MG63 (cell line): ENCODE results near the gene YIPF3. TPM values are rescaled to one million over a fixed set of nuclear protein-coding genes. Genes with fewer than 3 reads are reported as not detected.
"Not testable (repeated sequence)": the region's sequence is repeated elsewhere in the genome, so short reads cannot be mapped to it uniquely, and the experiment has no call there.

Experiments used
- DNase-seq: peaks from one replicate; pipeline ENCODE4 v3.0.0-alpha.2; 2020
- H3K27me3 ChIP-seq: fragments of 250-450 bp; sonication (Bioruptor Pico); 2 replicates; pipeline ENCODE4 v1.5.1; 2020; ENCODE audit warnings: mild to moderate bottlenecking, moderate library complexity
- H3K36me3 ChIP-seq: fragments of 250-450 bp; sonication (Bioruptor Pico); 2 replicates; pipeline ENCODE4 v1.5.1; 2020; ENCODE audit warnings: mild to moderate bottlenecking, moderate library complexity
- H3K4me3 ChIP-seq: fragments of 250-450 bp; sonication (Bioruptor Pico); 2 replicates; pipeline ENCODE4 v1.5.1; 2020; ENCODE audit warnings: mild to moderate bottlenecking, moderate library complexity
- H3K9me3 ChIP-seq: fragments of 250-450 bp; sonication (Bioruptor Pico); 2 replicates; pipeline ENCODE4 v1.5.1; 2020; ENCODE audit warnings: mild to moderate bottlenecking, moderate library complexity
- total RNA-seq: library from RNA; depleted of rRNA; stranded (reverse); fragments of >200 nt; shearing (Covaris generic); gene quantifications from 2 replicates; pipeline ENCODE4 v1.2.3, GENCODE V29; 2014; ENCODE audit warnings: low replicate concordance

YIPF3 gene
- total RNA-seq, 1 experiment from 2014 or later: 51.9 TPM

DNA sequence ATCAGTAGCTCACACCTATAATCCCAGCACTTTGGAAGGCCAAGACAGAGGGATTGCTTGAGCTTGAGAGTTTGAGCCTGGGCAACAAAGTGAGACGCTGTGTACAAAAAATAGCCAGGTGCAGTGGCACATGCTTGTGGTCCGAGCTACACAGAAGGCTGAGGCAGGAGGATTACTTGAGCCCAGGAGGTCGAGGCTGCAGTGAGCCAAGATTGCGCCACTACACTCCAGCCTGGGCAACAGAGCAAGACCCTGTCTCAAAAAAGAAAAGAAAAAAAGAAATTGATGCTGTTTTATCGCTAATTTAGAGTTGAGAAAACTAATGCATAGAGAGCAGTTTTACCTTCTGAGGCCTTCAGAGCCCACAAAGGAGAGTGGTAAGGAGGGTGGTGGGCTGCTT is 18.4 kb downstream of the YIPF3 start:
- not testable (repeated sequence) for H3K4me3 ChIP-seq, H3K9me3 ChIP-seq, H3K36me3 ChIP-seq, H3K27me3 ChIP-seq, DNase-seq

DNA sequence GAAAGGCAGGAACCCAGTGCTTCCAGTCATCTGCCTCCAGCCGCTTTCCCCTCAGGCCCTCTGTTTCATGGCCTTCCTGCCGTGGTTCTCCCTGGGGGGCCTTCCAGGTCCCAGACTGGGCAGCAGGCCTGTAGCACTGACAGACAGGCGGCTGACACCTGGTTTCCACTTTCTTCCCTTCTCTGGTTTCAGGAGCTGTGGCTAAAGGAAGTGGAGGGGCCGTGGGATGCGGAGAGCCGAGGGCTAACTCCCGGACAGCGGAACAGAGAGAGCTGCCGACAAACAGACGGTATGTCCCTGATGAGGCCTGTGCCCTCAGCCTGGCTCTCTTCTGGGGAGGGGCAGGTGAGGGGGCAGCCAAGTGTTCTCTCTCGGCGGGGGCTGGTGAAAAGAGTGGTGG is 19.0 kb downstream of the YIPF3 start:
- no peak for DNase-seq
- Histone ChIP-seq H3K4me3 (no peak overlapping the region), H3K36me3 (no peaks in the 10 kb centered on the region), H3K9me3 (no peaks in the 10 kb centered on the region), H3K27me3 (no peaks in the 10 kb centered on the region)

DNA sequence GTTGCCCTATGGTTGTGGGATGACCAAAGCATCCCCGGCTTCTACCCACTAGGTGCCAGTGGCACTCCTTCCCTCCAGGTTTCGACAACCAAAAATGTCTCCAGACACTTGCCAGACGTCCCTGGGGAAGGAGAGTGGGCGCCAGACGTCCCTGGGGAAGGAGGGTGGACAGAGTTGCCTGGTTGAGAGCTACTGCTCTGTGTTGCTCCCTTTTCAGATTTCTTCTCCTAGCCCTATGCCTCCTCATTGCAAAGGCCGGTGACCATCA is 19.7 kb downstream of the YIPF3 start:
- Histone ChIP-seq H3K27me3 (no peaks in the 10 kb centered on the region), H3K9me3 (no peaks in the 10 kb centered on the region), H3K4me3 (no peak overlapping the region), H3K36me3 (no peaks in the 10 kb centered on the region)
- no peak for DNase-seq

DNA sequence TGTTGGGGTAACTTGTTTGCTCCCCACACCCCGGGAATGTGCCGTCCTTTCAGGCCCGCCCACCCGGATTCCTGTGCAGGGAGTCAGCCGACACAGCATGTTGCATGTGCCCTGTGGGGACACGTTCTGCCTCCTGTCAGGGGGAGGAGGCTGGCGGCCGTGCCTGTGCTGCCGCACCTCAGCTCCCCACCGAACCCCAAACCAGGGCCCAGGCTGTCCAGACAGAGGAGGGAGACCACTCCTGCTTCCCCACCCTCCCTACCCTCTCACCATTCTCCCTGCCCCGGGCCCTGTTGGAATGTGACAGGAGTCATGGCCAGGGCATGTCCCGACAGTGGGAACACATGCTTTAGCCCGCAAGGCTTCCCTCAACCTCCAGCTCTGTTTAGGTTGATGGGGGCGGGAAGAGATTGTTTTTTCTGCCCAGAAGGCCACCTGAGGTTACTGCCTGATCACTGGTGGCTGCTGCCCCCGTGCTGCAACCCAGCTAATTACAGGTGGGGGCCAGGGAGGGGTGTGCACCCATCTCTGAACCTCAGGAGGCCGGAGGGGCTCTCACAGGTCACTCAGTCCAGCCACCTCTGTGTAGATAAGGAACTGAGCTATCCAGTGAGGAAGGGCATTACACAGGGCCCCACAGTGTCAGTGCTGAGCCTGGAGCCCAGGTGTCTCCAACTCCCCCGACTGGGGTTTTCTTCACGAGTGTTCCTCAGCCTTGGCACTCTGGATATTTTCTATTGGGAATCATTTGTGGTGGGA is 20.2 kb downstream of the YIPF3 start:
- no peak for DNase-seq
- no peaks in the 10 kb centered on the region for H3K9me3 ChIP-seq
- no peaks in the 10 kb centered on the region for H3K27me3 ChIP-seq
- no peaks in the 10 kb centered on the region for H3K36me3 ChIP-seq
- no peak overlapping the region for H3K4me3 ChIP-seq

DNA sequence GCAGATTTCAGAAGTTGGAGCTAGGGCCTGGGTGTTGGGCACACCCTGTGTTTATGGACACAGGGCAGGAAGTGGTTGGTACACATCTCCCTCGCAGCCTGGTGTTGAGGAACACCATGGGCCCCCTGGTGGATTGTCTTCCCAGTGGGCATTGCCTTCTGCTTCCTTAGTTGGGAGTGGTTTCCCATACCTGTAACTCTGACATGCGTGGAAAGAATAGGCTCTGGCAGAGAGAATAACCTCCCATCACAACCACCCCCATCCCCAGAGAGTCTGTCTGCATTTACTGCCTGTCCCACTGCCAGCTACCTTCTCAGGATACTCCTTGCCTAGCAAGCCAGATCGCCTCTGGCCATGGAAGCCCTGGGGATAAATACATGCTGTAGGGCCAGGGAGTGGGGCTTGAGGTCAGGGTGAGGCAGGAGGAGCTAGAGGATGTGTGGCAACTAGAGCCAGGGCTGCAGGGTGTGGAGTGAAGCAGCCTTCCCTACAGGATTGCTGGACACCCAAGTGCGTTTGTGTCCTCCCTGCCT is 21.3 kb downstream of the YIPF3 start:
- Histone ChIP-seq H3K27me3 (no peaks in the 10 kb centered on the region), H3K9me3 (no peaks in the 10 kb centered on the region), H3K4me3 (no peak overlapping the region), H3K36me3 (no peaks in the 10 kb centered on the region)
- no peak for DNase-seq

DNA sequence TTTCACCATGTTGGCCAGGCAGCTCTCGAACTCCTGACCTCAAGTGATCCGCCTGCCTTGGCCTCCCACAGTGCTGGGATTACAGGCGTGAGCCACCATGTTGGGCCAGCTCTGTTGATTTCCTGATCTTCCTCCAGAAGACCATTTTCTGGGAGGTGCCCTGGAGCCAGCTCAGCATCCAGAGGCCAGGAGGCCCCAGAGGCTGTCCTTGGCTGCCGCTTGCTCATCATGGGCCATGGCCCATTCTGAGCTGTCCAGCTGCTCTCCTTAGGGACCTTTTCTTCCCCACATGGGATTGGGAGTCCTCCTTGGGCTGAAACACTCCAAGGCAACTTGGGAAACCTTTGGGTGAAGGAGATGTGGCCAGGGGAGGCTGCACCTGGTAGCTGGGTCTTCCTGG is 22.0 kb downstream of the YIPF3 start:
- Histone ChIP-seq H3K9me3 (no peaks in the 10 kb centered on the region), H3K4me3 (no peak overlapping the region), H3K27me3 (no peaks in the 10 kb centered on the region), H3K36me3 (no peaks in the 10 kb centered on the region)
- no peak for DNase-seq

DNA sequence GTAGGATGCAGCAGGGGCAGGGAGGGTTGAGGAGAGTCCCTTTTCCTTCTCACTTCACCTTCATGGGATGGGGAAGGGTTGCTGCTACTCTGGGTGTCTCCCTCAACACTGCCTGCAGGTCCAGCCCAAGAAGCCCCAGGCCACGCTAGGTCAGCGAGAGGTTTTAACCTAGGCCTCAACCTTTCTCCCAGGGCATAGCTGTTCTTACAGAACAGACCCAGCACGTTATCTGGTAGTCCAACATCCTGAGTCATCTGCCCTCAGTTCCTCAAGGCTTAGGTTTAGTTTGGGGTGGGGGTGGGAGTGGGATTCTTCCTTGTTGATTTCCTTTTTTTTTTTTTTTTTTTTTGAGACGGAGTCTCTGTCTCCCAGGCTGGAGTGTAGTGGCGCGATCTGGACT is 22.4 kb downstream of the YIPF3 start:
- Histone ChIP-seq H3K27me3 (no peaks in the 10 kb centered on the region), H3K36me3 (no peaks in the 10 kb centered on the region), H3K4me3 (no peak overlapping the region), H3K9me3 (no peaks in the 10 kb centered on the region)
- DNase-seq: no peak

DNA sequence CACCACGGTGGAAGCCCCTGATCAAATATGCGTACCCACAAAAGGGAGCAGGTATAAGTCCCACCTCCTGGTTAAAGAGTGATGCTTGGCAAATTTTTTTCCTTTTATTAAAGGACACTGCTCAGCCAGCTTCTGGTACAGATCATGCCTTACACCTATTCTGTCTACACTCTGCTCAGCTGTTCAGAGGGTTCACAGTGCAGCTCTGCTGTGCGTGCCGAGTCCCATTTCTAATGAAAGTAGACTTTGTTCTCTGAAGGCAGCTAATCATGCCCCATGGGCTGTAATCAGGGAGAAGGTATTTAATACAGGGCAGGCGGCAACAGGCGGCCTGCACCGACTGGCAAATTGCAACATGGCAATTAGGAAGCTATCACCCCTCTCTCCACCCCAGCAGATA is 22.9 kb downstream of the YIPF3 start:
- Histone ChIP-seq H3K27me3 (no peaks in the 10 kb centered on the region), H3K9me3 (no peaks in the 10 kb centered on the region), H3K36me3 (no peaks in the 10 kb centered on the region), H3K4me3 (no peak overlapping the region)
- no peak for DNase-seq

DNA sequence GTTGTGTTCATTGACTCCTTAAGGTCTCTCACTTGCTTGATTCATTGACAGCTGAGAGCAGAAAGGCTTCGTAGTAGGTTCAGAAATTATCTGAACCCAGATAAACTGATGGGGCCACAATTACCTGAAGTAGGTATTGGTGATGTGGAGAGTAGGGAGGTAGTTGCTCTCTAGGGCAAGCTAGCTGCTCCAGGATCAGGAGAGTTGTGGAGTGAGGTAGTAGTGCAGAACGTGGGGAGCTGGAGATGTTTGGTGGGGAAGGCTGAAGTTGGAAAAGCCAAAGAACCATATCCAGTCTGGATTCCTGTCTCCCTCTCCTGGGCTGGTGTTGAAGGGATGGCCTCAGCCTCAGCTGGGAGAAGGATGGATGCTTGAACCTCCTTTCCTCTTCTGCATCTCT is 23.5 kb downstream of the YIPF3 start:
- Histone ChIP-seq H3K27me3 (no peaks in the 10 kb centered on the region), H3K36me3 (no peaks in the 10 kb centered on the region), H3K4me3 (no peak overlapping the region), H3K9me3 (no peaks in the 10 kb centered on the region)
- no peak for DNase-seq

DNA sequence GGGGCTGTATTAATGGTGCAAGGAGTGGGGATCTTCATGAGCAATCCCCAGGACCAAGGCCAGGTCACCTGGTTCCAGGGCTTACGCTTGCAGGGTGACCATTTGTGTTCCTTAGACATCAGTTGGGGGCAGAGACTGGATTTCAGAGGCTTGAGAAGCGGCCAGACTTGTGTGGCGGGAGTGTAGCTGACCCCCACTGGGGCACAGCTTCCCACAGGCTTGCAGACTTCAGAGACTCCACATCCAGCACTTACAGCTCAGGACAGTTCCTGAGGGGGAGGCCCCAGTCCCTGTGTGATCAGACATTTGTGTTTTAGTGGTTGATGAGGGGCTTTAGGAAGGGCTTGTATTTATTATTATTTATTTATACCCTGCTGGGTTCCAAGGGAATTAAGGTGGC is 24.1 kb downstream of the YIPF3 start:
- Histone ChIP-seq H3K4me3 (no peak overlapping the region; the same call in 1 of the 2 replicates), H3K36me3 (no peaks in the 10 kb centered on the region), H3K27me3 (no peaks in the 10 kb centered on the region), H3K9me3 (no peaks in the 10 kb centered on the region)
- peak; percentile 31 for DNase-seq

DNA sequence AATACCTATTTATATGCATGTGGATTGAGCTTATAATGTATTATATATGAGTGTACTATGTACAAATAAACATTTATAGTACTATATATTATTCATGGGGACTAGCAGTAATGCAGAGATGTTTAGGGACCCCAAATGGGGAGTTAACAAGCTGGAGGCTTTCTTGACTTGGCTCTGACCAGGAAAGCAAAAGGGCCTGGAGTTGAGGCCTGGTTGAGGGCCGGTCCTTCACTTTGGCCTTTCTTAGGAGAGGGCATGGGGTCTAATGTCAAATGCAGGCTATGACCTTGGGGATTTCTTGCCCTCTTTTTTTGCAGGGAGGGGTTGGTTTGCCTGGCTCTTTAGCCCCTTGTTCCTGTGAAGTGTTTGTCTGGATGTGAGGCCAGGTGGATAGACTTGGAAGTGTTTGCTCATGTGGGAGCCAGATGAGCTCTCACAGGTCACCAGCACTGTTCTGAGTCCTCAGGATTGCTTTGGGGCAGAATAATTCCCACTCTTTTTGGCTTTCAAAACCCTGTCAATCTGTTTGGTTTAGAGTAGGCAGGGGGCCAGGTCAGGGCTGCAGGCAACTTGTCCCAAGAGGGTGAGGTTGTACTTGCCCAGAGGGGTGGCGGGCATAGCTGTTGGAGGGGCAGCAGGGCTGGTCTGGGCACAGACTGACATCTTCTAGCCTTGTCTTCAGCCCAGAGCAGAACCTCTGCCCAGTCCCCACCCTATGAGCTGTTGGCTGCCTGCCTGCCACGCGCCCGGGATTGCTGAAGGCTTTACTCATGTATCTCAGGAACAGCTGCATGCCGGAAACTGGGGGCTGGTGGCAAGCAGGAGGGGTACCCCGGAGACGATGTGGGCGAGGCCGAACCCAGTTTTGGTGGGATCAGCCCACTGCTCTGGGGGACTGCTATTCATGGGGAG is 24.7 kb downstream of the YIPF3 start:
- Histone ChIP-seq H3K27me3 (no peaks in the 10 kb centered on the region), H3K36me3 (no peaks in the 10 kb centered on the region), H3K9me3 (no peaks in the 10 kb centered on the region), H3K4me3 (no peak overlapping the region; the same call in 1 of the 2 replicates)
- DNase-seq: peak; percentile 90

DNA sequence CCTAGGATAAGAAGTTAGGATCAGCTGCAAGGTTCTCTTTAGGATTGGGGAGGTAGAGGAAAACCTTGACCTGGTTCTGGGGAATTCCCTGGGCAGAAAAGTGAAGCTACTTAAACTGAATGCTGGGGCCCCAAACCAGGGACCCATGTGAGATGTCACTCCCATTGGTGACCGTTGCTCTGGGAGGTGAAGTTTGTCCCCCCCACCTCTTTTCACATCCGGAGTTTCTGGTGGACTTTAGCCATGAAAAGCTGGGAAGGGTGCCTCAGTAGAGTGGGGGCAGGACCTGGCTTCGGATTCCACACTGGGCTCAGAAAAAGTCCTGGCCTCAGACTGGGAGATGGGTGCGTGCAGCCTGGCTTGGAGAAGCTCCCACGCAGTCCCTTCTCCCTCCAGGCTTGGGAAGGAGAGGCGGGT is 26.2 kb downstream of the YIPF3 start:
- DNase-seq: no peak
- no peak overlapping the region for H3K4me3 ChIP-seq

DNA sequence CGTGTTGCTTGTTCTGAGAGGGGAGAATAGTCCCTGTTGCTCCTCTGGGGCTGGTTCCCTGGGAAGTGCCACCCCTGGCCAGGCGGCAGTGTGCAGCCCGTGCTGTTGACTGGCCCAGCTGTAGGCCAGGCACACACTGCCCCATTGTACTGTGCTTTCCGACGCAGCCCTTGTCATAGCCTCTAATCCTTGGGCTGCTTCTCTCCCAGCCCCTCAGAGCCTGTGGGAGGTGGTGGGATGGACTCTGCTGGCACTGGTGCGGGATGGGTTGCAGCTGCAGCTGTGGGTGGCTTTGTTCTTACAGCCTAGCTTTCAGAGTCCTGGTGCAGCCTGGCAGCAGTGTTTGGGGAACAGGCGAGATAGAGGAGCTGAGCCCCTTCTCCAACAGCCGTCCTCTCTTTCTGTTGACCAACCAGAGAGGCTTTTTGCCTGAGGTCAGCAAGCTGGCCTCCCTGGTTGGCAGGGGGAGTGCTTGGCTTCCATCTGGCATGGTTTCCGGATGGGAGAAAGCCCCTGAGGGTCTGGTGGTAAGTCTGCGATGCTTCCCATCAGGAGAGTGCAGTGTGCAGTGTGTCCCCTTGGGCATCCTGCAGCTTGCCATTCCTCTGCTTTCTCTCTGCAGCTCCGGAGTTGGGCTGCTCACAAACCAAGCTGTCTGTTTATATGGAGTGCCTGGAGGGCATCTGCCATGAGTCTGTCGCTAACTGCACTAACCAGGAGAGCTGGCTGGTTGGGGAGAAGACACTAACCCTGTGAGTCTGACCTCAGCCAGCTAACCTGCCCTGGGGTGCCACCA is 27.3 kb downstream of the YIPF3 start:
- no peaks in the 10 kb centered on the region for H3K36me3 ChIP-seq
- H3K4me3 ChIP-seq: no peak overlapping the region
- no peaks in the 10 kb centered on the region for H3K27me3 ChIP-seq
- DNase-seq: no peak
- H3K9me3 ChIP-seq: no peaks in the 10 kb centered on the region

More for the DNA sequence above, 26.2 kb downstream of the YIPF3 start:
- no peaks in the 10 kb centered on the region for H3K36me3 ChIP-seq
- no peaks in the 10 kb centered on the region for H3K9me3 ChIP-seq
- H3K27me3 ChIP-seq: no peaks in the 10 kb centered on the region

DNA sequence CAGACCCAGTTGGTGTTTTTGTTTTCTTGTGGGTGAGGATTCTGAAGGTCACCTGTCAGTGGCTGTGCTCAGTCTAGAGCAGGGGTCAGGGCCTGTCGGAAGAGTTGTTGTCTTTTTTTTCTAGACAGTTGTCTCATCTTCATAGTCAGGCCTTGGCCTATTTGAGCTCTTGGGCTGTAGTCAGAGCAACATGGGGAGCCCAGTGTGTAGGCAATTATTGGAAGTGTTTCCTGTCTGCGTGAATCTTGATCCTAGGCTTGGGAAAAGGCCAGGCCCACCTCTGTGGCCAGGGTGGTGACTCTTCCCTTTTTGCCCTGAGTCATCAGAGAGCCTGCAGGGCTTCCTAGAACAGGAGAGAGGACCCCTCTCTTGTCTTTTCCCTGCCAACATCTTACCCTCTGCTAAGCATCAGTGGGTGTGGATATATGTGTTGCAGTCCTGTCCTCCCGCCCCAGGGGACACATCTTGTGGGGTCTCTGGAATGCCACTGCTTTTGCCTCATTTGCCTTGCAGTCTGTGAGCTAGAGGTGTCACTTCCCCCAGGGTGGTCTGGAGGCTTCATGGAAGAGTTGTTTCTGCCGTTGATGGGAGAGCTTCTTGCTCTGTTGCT is 28.0 kb downstream of the YIPF3 start:
- DNase-seq: peak; percentile 59
- H3K36me3 ChIP-seq: no peaks in the 10 kb centered on the region
- no peaks in the 10 kb centered on the region for H3K9me3 ChIP-seq
- no peak overlapping the region for H3K4me3 ChIP-seq
- no peaks in the 10 kb centered on the region for H3K27me3 ChIP-seq

DNA sequence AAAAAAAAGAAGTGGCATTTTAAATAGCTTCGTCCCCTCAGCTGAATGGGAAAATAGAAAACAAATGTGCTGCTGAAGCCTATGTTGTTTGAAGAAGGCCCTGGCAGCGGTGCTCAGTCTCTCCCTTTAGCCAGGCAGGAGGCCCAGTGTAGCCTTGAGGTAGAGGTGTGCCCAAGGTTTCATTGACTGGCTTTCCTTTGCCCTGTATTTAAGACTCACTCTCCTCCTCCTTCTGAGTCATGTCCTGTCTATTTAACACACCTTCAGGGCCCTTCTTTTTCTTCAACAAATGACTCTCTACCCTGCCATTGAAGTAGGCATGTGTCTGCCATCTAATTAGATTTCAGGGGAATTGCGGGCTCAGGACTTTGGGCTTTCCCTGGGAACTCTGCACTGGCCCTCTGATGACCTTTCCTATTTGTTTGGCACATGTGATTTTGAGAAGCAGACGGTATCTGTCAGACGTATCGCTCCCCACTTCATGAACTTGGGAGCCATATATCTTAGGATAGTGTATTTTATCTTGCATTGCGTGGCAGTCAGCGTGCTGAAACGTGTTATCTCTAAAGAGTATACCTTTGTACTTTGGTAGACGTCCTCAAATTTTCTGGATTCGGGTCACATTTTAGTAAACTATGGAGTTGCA is 35.0 kb downstream of the YIPF3 start:
- no peaks in the 10 kb centered on the region for H3K27me3 ChIP-seq
- H3K4me3 ChIP-seq: no peak overlapping the region
- DNase-seq: no peak
- H3K36me3 ChIP-seq: no peaks in the 10 kb centered on the region
- no peaks in the 10 kb centered on the region for H3K9me3 ChIP-seq

DNA sequence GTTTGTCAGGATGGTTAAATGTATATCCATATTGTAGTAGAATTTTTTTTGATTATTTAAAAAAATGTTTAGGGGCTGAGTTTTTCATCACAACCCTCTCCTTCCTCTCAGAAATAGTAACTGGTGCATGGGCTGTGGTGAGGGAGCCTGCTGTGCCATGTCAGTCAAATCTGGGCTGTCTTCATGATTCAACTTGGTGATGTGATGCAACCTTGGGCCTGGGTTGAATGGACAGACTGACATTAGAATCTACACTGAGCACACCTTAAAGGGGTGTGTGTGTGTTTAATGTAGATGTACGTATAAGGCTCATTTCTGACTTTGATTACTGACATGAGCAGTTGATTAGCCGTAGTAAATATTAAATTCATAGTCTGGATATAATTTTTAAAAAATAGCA is 35.7 kb downstream of the YIPF3 start:
- no peaks in the 10 kb centered on the region for H3K36me3 ChIP-seq
- H3K4me3 ChIP-seq: no peak overlapping the region
- DNase-seq: no peak
- no peaks in the 10 kb centered on the region for H3K9me3 ChIP-seq
- no peaks in the 10 kb centered on the region for H3K27me3 ChIP-seq
